Measurements from ENCODE around the gene RAPGEF5. TPM values are rescaled to one million over a fixed set of nuclear protein-coding genes. Genes with fewer than 3 reads are reported as not detected.

The RAPGEF5 gene
- polyA plus RNA-seq, 1 of the 3 experiments (the other 2 are of a cell fraction): 1.2 TPM

DNA sequence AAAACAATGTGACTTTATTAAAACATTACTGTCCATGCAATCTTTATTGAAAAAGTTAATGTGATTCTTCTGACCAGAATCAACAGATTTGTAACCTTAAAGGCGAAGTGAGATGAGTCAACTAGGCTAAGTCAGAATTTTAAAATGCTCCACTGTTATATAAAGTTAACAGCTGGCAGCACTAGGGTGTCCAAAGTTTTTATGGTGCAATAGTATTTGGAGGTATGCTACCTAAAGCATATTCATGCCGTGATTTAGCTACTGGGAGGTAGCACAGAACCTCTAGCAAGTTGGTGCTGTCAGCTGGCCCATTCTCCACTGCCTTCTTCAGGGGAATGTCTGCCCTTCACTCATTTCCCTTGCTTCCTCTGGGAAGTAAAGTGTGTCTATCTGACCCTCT is 126.7 kb downstream of the RAPGEF5 start:
- Histone ChIP-seq H3K4me3 (ENCODE audit: low read depth in 2 of 2, low read length in 1 of 2) (no peak overlapping the region), H3K27ac (ENCODE audit: low read depth in 2 of 2, low read length in 1 of 2) (no peak overlapping the region), H3K36me3 (replicated peaks in 1 of 2; ENCODE audit: control insufficient read depth in 1 of 2, insufficient read depth in 2 of 2, low read length in 1 of 2) (no peaks in the 10 kb centered on the region), H3K4me2 (no peak overlapping the region), H2AFZ (ENCODE audit: low read depth) (no peak overlapping the region), H3K9me3 (no peaks in the 10 kb centered on the region), H3F3A (replicated peaks; ENCODE audit: insufficient read depth) (no peaks in the 10 kb centered on the region), H3K4me1 (ENCODE audit: control insufficient read depth in 1 of 2, insufficient read depth in 2 of 2, low read depth in 1 of 2, low read length in 1 of 2) (peaks cover 0 to 3% of the 10 kb centered on the region in 2 experiments; a peak in 1 of 4 replicates), H3K9ac (no peak overlapping the region), H3K27me3 (ENCODE audit: insufficient read depth) (no peaks in the 10 kb centered on the region), H4K20me1 (ENCODE audit: insufficient read depth) (no peaks in the 10 kb centered on the region), H3K79me2 (ENCODE audit: insufficient read depth) (no peaks in the 10 kb centered on the region), H3K9me2 (no peaks in the 10 kb centered on the region)
- DNase-seq: no peak
- CTCF ChIA-PET: interaction anchor here (0.7 to 2.8 kb wide), 3 partner anchors 10 to 120 kb away, joined by 6 to 12 read pairs (median 7); no protein-coding TSS in a partner anchor
- WGBS (ENCODE audit: low lambda C conversion rate): 81% methylated on average over 2 of the region's 2 CpGs
- POLR2A ChIA-PET: no interaction called here
- TF ChIP-seq JUND (IDR thresholded peaks at IDR 0.05) (no peak), ELF1 (IDR thresholded peaks at IDR 0.05) (no peak), MEF2A (IDR thresholded peaks at IDR 0.05; ENCODE audit: borderline replicate concordance, low read depth) (no peak), MXI1 (IDR thresholded peaks at IDR 0.05; ENCODE audit: low read depth, low read length) (no peak), CHD2 (IDR thresholded peaks at IDR 0.05; ENCODE audit: low read length, partially characterized antibody) (no peak), RCOR1 (IDR thresholded peaks at IDR 0.05; ENCODE audit: low read length) (no peak), FOSL2 (IDR thresholded peaks at IDR 0.05; ENCODE audit: borderline replicate concordance, low read depth) (no peak), TCF12 (IDR thresholded peaks at IDR 0.05) (no peak), TAF1 (IDR thresholded peaks at IDR 0.05; ENCODE audit: borderline replicate concordance, low read depth, low read length) (no peak), NFIC (IDR thresholded peaks at IDR 0.05; ENCODE audit: borderline replicate concordance) (no peak), POLR2AphosphoS5 (IDR thresholded peaks at IDR 0.05; ENCODE audit: low read depth, low read length) (no peak), NRF1 (IDR thresholded peaks at IDR 0.05; ENCODE audit: low read depth, low read length) (no peak)
- TF ChIP-seq, protein P1, sequence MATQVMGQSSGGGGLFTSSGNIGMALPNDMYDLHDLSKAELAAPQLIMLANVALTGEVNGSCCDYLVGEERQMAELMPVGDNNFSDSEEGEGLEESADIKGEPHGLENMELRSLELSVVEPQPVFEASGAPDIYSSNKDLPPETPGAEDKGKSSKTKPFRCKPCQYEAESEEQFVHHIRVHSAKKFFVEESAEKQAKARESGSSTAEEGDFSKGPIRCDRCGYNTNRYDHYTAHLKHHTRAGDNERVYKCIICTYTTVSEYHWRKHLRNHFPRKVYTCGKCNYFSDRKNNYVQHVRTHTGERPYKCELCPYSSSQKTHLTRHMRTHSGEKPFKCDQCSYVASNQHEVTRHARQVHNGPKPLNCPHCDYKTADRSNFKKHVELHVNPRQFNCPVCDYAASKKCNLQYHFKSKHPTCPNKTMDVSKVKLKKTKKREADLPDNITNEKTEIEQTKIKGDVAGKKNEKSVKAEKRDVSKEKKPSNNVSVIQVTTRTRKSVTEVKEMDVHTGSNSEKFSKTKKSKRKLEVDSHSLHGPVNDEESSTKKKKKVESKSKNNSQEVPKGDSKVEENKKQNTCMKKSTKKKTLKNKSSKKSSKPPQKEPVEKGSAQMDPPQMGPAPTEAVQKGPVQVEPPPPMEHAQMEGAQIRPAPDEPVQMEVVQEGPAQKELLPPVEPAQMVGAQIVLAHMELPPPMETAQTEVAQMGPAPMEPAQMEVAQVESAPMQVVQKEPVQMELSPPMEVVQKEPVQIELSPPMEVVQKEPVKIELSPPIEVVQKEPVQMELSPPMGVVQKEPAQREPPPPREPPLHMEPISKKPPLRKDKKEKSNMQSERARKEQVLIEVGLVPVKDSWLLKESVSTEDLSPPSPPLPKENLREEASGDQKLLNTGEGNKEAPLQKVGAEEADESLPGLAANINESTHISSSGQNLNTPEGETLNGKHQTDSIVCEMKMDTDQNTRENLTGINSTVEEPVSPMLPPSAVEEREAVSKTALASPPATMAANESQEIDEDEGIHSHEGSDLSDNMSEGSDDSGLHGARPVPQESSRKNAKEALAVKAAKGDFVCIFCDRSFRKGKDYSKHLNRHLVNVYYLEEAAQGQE (IDR thresholded peaks at IDR 0.05; ENCODE audit: low read depth, low read length): no peak
- TF ChIP-seq, protein P2, sequence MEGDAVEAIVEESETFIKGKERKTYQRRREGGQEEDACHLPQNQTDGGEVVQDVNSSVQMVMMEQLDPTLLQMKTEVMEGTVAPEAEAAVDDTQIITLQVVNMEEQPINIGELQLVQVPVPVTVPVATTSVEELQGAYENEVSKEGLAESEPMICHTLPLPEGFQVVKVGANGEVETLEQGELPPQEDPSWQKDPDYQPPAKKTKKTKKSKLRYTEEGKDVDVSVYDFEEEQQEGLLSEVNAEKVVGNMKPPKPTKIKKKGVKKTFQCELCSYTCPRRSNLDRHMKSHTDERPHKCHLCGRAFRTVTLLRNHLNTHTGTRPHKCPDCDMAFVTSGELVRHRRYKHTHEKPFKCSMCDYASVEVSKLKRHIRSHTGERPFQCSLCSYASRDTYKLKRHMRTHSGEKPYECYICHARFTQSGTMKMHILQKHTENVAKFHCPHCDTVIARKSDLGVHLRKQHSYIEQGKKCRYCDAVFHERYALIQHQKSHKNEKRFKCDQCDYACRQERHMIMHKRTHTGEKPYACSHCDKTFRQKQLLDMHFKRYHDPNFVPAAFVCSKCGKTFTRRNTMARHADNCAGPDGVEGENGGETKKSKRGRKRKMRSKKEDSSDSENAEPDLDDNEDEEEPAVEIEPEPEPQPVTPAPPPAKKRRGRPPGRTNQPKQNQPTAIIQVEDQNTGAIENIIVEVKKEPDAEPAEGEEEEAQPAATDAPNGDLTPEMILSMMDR (IDR thresholded peaks at IDR 0.05): no peak
- TF ChIP-seq, protein P3, sequence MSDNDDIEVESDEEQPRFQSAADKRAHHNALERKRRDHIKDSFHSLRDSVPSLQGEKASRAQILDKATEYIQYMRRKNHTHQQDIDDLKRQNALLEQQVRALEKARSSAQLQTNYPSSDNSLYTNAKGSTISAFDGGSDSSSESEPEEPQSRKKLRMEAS (IDR thresholded peaks at IDR 0.05; ENCODE audit: low read depth): no peak
- TF ChIP-seq, protein P4, sequence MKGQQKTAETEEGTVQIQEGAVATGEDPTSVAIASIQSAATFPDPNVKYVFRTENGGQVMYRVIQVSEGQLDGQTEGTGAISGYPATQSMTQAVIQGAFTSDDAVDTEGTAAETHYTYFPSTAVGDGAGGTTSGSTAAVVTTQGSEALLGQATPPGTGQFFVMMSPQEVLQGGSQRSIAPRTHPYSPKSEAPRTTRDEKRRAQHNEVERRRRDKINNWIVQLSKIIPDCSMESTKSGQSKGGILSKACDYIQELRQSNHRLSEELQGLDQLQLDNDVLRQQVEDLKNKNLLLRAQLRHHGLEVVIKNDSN (IDR thresholded peaks at IDR 0.05; ENCODE audit: borderline replicate concordance, low read depth): no peak
- TF ChIP-seq, protein P5, sequence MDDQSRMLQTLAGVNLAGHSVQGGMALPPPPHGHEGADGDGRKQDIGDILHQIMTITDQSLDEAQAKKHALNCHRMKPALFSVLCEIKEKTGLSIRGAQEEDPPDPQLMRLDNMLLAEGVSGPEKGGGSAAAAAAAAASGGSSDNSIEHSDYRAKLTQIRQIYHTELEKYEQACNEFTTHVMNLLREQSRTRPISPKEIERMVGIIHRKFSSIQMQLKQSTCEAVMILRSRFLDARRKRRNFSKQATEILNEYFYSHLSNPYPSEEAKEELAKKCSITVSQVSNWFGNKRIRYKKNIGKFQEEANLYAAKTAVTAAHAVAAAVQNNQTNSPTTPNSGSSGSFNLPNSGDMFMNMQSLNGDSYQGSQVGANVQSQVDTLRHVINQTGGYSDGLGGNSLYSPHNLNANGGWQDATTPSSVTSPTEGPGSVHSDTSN (IDR thresholded peaks at IDR 0.05): no peak
